Prostate gland (tissue), 2 donors: ENCODE results near the gene PTK6. TPM values are rescaled to one million over a fixed set of nuclear protein-coding genes. Genes with fewer than 3 reads are reported as not detected.

ENCODE experiments used
- DNase-seq: peaks from one replicate; pipeline ENCODE4 v3.0.0-alpha.2; 2019; ENCODE audit warnings: low spot score
- H3K27ac ChIP-seq, 2 donors: fragments of 200-600 bp; sonication (generic); 2 replicates each; pipeline ENCODE4 v1.5.1; 2017 to 2019
- H3K27me3 ChIP-seq: fragments of 200-600 bp; sonication (generic); replicated peaks from 2 replicates; pipeline ENCODE4 v1.5.1; 2019; ENCODE audit not compliant: insufficient read depth
- H3K36me3 ChIP-seq, 2 donors: fragments of 200-600 bp; sonication (generic); 1 replicate in 1 of 2; 2 replicates in 1 of 2; pipeline versions ENCODE4 v1.5.1 to v1.8.1; 2017 to 2019
- H3K4me1 ChIP-seq: fragments of 200-600 bp; sonication (generic); replicated peaks from 2 replicates; pipeline ENCODE4 v1.5.1; 2019
- H3K4me3 ChIP-seq, 2 donors: fragments of 200-600 bp; sonication (generic); 2 replicates each; pipeline ENCODE4 v1.5.1; 2017 to 2019
- H3K9me3 ChIP-seq: fragments of 200-600 bp; sonication (generic); 2 replicates; pipeline ENCODE4 v1.5.1; 2017
- CTCF ChIP-seq, 4 experiments: fragments of 200-600 bp in 2 of 4; fragments of 450-650 bp in 2 of 4; sonication (generic) in 2 of 4; IDR thresholded peaks; 1 replicate in 3 of 4; 2 replicates in 1 of 4; pipeline ENCODE4 v1.5.1; 2016 to 2019; ENCODE audit warnings: antibody characterized with exemption in 4 of 4, mild to moderate bottlenecking in 2 of 4, moderate library complexity in 2 of 4
- POLR2A ChIP-seq: fragments of 450-650 bp; IDR thresholded peaks from one replicate; pipeline ENCODE4 v1.6.1; 2016; ENCODE audit warnings: antibody characterized with exemption, mild to moderate bottlenecking
- POLR2AphosphoS5 ChIP-seq: sonication (generic); formaldehyde crosslinking; IDR thresholded peaks from one replicate; pipeline ENCODE4 v1.6.1; 2017; ENCODE audit warnings: antibody characterized with exemption
- WGBS: methylation state at CpG from one replicate; pipeline ENCODE4 v1.1.5; 2018; 5-methylcytosine and 5-hydroxymethylcytosine counted together
- intact Hi-C: fragments of 100-400 bp; cut with DNase I; formaldehyde crosslinking; loops from one replicate; pipeline ENCODE4 v1.14.2; 2022
- total RNA-seq, 2 donors: library from RNA; depleted of rRNA; stranded (reverse); fragments of >200 nt; gene quantifications; one replicate each; pipeline ENCODE4 v1.1.0, GENCODE V29; 2016

Gene PTK6
- total RNA-seq, 2 donors from 2014 or later = 0.77 to 1.1 TPM

- Histone ChIP-seq H3K27me3 (peaks cover 21% of the 10 kb centered on the region), H3K4me3 (no peak overlapping the region)
- WGBS = 86% methylated on average over 31 of the region's 34 CpGs
Measured at GRCh38 chr20:63478346-63479302, 58.6 kb downstream of the PTK6 start.

More at GRCh38 chr20:63478346-63479302, 58.6 kb downstream of the PTK6 start:
- intact Hi-C loops = no loop called here
- no peak for TF ChIP-seq POLR2AphosphoS5
- no peak for TF ChIP-seq CTCF (IDR thresholded peaks at IDR 0.05)
- no peak for TF ChIP-seq POLR2A
- Histone ChIP-seq H3K36me3 (no peaks in the 10 kb centered on the region), H3K9me3 (no peaks in the 10 kb centered on the region), H3K4me1 (no peaks in the 10 kb centered on the region), H3K27ac (no peak overlapping the region)
- DNase-seq = no peak

Other genes with a start within 250 kb of the PTK6 start
- 1 to 10 TPM in 1 of 2 donors, not detected in 1; 7.1 TPM for gene COL20A1, start 244.2 kb downstream of the PTK6 start, total RNA-seq
- 1 to 10 TPM in 1 of 2 donors, not detected in 1; 7.2 TPM for gene CHRNA4, start 176.0 kb downstream of the PTK6 start, total RNA-seq
- 10 to 100 TPM in 1 of 2 donors, under 1 TPM in 1; 0.46 to 35.6 TPM for gene KCNQ2, start 64.7 kb downstream of the PTK6 start, total RNA-seq
- 10 to 100 TPM; 13.4 to 20.9 TPM for gene EEF1A2, start 38.3 kb downstream of the PTK6 start, total RNA-seq
- 100 to 1,000 TPM; 602 to 609 TPM for gene PPDPF, start 16.6 kb downstream of the PTK6 start, total RNA-seq
- gene SRMS, start 10.4 kb upstream of the PTK6 start, total RNA-seq = 1 to 10 TPM in 1 of 2 donors, under 1 TPM in 1; 0.34 to 1.6 TPM
- 10 to 100 TPM in 1 of 2 donors, 1 to 10 TPM in 1; 1.8 to 12.1 TPM for gene FNDC11, start 16.8 kb upstream of the PTK6 start, total RNA-seq
- 10 to 100 TPM; 37.1 to 46.1 TPM for gene HELZ2, start 36.9 kb upstream of the PTK6 start, total RNA-seq
- 10 to 100 TPM; 18.4 to 27.9 TPM for gene GMEB2, start 89.7 kb upstream of the PTK6 start, total RNA-seq
- gene STMN3, start 116.0 kb upstream of the PTK6 start, total RNA-seq = 10 to 100 TPM; 21.2 to 24.5 TPM
- gene RTEL1, start 120.9 kb upstream of the PTK6 start, total RNA-seq = 10 to 100 TPM; 21.8 to 42.6 TPM
- 10 to 100 TPM in 1 of 2 donors, 1 to 10 TPM in 1; 6.7 to 12.2 TPM for gene TNFRSF6B, start 159.3 kb upstream of the PTK6 start, total RNA-seq
- gene ARFRP1, start 170.6 kb upstream of the PTK6 start, total RNA-seq = 10 to 100 TPM; 36.8 to 50.8 TPM
- 10 to 100 TPM; 29.3 to 55.5 TPM for gene ZGPAT, start 170.7 kb upstream of the PTK6 start, total RNA-seq
- gene LIME1, start 199.3 kb upstream of the PTK6 start, total RNA-seq = 10 to 100 TPM; 35.0 to 44.4 TPM
- gene SLC2A4RG, start 202.4 kb upstream of the PTK6 start, total RNA-seq = 100 to 1,000 TPM; 140 to 155 TPM